ENCODE data around the gene ASXL3.

DNA sequence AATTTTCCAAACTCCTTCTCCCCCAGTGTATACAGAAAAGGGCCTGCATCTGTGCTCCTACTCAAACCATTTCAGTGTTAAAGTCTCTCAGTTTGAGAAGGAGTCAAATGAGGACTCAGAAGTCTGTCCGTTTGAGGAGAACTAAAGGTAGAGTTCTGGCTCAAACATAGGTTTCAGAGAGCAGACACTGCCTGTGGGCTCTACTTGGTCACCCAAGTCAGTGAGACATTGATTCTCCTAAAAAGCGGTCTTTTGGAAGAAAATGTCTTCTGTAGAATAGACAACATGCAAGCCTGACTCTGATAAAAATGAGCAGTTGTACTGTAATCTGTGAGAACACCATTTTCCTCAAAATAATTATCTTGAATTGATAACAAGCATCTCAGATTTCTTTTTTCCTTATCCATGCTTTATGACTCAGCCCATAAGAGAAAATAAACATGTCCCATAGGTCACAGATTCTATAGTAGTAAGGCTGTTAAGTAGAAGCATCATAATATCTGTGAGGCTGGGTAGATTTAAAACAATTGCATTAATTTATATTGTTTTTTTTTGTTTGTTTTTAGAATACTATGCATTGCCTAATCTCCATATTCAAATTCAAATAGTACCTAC is 82.8 kb downstream of the ASXL3 start:
- TF ChIP-seq, protein P1, sequence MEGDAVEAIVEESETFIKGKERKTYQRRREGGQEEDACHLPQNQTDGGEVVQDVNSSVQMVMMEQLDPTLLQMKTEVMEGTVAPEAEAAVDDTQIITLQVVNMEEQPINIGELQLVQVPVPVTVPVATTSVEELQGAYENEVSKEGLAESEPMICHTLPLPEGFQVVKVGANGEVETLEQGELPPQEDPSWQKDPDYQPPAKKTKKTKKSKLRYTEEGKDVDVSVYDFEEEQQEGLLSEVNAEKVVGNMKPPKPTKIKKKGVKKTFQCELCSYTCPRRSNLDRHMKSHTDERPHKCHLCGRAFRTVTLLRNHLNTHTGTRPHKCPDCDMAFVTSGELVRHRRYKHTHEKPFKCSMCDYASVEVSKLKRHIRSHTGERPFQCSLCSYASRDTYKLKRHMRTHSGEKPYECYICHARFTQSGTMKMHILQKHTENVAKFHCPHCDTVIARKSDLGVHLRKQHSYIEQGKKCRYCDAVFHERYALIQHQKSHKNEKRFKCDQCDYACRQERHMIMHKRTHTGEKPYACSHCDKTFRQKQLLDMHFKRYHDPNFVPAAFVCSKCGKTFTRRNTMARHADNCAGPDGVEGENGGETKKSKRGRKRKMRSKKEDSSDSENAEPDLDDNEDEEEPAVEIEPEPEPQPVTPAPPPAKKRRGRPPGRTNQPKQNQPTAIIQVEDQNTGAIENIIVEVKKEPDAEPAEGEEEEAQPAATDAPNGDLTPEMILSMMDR (IDR thresholded peaks at IDR 0.05) = no peak
- no peak for TF ChIP-seq POLR2A (IDR thresholded peaks at IDR 0.05)
